ENCODE results near the gene BICD2. TPM values are rescaled to one million over a fixed set of nuclear protein-coding genes. Genes with fewer than 3 reads are reported as not detected.

Gene BICD2
- total and polyA plus RNA-seq, 4 donors, result 2.5 to 16.0 (median 11.2) TPM

DNA sequence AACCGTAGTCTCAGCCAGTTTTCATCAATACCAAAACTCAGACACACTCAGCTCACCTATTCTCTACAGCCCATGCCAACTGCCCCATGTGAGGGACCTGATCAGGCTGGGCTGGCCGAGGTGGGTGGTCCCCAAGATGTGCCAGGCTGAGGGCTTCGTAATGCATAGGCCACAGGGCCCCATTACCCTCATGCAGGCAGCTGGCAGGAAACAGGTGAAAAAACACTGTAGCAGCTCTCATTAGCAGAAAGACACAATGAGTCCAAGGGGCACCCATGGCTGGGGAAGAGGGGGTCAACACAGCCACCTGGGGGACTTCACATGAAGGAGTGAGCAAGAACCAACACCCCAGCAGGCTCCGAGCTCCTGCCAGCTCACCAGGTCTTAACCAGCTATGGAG, 102.9 kb downstream of the BICD2 start:
- Histone ChIP-seq H3K27me3 (ENCODE audit: control insufficient read depth in 4 of 4, insufficient read depth in 4 of 4, low read length in 3 of 4) (no peaks in the 10 kb centered on the region), H3K9me3 (ENCODE audit: control insufficient read depth in 4 of 4, low read length in 3 of 4) (no peaks in the 10 kb centered on the region), H3K9ac (ENCODE audit: low read depth in 1 of 2, low read length in 2 of 2) (no peak overlapping the region), H3K27ac (ENCODE audit: low read depth in 1 of 2, low read length in 2 of 2) (no peak overlapping the region), H3K4me1 (ENCODE audit: control insufficient read depth in 4 of 4, insufficient read depth in 4 of 4, low read length in 3 of 4) (peaks cover 6 to 13% (median 12%) of the 10 kb centered on the region in 4 donors), H3K4me3 (ENCODE audit: low read depth in 1 of 3, low read length in 3 of 3) (no peak overlapping the region), H3K36me3 (ENCODE audit: control insufficient read depth in 4 of 4, insufficient read depth in 3 of 4, low read depth in 1 of 4, low read length in 3 of 4) (peaks cover 0 to 5% (median 3%) of the 10 kb centered on the region in 4 donors)
- DNase-seq (ENCODE audit: low spot score), result no peak
- WGBS, result 97% methylated on average over 4 of the region's 4 CpGs
- no peak for TF ChIP-seq JUND (IDR thresholded peaks at IDR 0.05)
- TF ChIP-seq, protein P1, sequence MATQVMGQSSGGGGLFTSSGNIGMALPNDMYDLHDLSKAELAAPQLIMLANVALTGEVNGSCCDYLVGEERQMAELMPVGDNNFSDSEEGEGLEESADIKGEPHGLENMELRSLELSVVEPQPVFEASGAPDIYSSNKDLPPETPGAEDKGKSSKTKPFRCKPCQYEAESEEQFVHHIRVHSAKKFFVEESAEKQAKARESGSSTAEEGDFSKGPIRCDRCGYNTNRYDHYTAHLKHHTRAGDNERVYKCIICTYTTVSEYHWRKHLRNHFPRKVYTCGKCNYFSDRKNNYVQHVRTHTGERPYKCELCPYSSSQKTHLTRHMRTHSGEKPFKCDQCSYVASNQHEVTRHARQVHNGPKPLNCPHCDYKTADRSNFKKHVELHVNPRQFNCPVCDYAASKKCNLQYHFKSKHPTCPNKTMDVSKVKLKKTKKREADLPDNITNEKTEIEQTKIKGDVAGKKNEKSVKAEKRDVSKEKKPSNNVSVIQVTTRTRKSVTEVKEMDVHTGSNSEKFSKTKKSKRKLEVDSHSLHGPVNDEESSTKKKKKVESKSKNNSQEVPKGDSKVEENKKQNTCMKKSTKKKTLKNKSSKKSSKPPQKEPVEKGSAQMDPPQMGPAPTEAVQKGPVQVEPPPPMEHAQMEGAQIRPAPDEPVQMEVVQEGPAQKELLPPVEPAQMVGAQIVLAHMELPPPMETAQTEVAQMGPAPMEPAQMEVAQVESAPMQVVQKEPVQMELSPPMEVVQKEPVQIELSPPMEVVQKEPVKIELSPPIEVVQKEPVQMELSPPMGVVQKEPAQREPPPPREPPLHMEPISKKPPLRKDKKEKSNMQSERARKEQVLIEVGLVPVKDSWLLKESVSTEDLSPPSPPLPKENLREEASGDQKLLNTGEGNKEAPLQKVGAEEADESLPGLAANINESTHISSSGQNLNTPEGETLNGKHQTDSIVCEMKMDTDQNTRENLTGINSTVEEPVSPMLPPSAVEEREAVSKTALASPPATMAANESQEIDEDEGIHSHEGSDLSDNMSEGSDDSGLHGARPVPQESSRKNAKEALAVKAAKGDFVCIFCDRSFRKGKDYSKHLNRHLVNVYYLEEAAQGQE (IDR thresholded peaks at IDR 0.05), result no peak
- TF ChIP-seq HNF4G (IDR thresholded peaks at IDR 0.05), result no peak
- TF ChIP-seq TAF1 (conservative IDR thresholded peaks at IDR 0.05), result no peak
- no peak for TF ChIP-seq SP1 (IDR thresholded peaks at IDR 0.05)
- no peak for TF ChIP-seq YY1 (IDR thresholded peaks at IDR 0.05)
- no peak for TF ChIP-seq NR2F2 (IDR thresholded peaks at IDR 0.05)
- TF ChIP-seq, protein P2, sequence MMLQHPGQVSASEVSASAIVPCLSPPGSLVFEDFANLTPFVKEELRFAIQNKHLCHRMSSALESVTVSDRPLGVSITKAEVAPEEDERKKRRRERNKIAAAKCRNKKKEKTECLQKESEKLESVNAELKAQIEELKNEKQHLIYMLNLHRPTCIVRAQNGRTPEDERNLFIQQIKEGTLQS (IDR thresholded peaks at IDR 0.05), result no peak
- TF ChIP-seq RXRA (IDR thresholded peaks at IDR 0.05), result no peak
- TF ChIP-seq RAD21 (IDR thresholded peaks at IDR 0.05), result no peak
- TF ChIP-seq HNF4A (conservative IDR thresholded peaks at IDR 0.05), result no peak
- TF ChIP-seq EGR1 (IDR thresholded peaks at IDR 0.05; ENCODE audit: low read depth in 2 of 2), result no peak
- TF ChIP-seq FOXA2 (IDR thresholded peaks at IDR 0.05), result no peak
- TF ChIP-seq, protein P3, sequence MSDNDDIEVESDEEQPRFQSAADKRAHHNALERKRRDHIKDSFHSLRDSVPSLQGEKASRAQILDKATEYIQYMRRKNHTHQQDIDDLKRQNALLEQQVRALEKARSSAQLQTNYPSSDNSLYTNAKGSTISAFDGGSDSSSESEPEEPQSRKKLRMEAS (IDR thresholded peaks at IDR 0.05), result no peak
- TF ChIP-seq GABPA (IDR thresholded peaks at IDR 0.05 in 1 of 2, conservative IDR thresholded peaks at IDR 0.05 in 1 of 2), result no peak
- TF ChIP-seq, protein P4, sequence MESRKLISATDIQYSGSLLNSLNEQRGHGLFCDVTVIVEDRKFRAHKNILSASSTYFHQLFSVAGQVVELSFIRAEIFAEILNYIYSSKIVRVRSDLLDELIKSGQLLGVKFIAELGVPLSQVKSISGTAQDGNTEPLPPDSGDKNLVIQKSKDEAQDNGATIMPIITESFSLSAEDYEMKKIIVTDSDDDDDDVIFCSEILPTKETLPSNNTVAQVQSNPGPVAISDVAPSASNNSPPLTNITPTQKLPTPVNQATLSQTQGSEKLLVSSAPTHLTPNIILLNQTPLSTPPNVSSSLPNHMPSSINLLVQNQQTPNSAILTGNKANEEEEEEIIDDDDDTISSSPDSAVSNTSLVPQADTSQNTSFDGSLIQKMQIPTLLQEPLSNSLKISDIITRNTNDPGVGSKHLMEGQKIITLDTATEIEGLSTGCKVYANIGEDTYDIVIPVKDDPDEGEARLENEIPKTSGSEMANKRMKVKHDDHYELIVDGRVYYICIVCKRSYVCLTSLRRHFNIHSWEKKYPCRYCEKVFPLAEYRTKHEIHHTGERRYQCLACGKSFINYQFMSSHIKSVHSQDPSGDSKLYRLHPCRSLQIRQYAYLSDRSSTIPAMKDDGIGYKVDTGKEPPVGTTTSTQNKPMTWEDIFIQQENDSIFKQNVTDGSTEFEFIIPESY (IDR thresholded peaks at IDR 0.05), result no peak
- TF ChIP-seq FOXA1 (IDR thresholded peaks at IDR 0.05), result no peak
- TF ChIP-seq, protein P5, sequence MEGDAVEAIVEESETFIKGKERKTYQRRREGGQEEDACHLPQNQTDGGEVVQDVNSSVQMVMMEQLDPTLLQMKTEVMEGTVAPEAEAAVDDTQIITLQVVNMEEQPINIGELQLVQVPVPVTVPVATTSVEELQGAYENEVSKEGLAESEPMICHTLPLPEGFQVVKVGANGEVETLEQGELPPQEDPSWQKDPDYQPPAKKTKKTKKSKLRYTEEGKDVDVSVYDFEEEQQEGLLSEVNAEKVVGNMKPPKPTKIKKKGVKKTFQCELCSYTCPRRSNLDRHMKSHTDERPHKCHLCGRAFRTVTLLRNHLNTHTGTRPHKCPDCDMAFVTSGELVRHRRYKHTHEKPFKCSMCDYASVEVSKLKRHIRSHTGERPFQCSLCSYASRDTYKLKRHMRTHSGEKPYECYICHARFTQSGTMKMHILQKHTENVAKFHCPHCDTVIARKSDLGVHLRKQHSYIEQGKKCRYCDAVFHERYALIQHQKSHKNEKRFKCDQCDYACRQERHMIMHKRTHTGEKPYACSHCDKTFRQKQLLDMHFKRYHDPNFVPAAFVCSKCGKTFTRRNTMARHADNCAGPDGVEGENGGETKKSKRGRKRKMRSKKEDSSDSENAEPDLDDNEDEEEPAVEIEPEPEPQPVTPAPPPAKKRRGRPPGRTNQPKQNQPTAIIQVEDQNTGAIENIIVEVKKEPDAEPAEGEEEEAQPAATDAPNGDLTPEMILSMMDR (IDR thresholded peaks at IDR 0.05; ENCODE audit: low read depth, low read length, missing input control), result no peak

Other genes starting within 250 kb of the BICD2 start
- gene ECM2, start 228.8 kb downstream of the BICD2 start, total RNA-seq, result 10 to 100 TPM; 16.5 to 42.0 TPM
- 10 to 100 TPM; 11.6 to 14.1 TPM for gene ECM2, start 228.8 kb downstream of the BICD2 start, polyA plus RNA-seq
- 1 to 10 TPM; 2.9 to 5.9 TPM for gene IPPK, start 94.7 kb downstream of the BICD2 start, total RNA-seq
- 1 to 10 TPM; 2.1 to 4.2 TPM for gene IPPK, start 94.7 kb downstream of the BICD2 start, polyA plus RNA-seq
- gene ZNF484, start 113.2 kb upstream of the BICD2 start, total RNA-seq, result 1 to 10 TPM; 6.3 to 7.2 TPM
- gene ZNF484, start 113.2 kb upstream of the BICD2 start, polyA plus RNA-seq, result 1 to 10 TPM in 1 of 2 donors, under 1 TPM in 1; 0.83 to 1.1 TPM
- 1 to 10 TPM; 5.5 to 6.2 TPM for gene FGD3, start 182.7 kb upstream of the BICD2 start, total RNA-seq
- 1 to 10 TPM; 1.6 to 1.7 TPM for gene FGD3, start 182.7 kb upstream of the BICD2 start, polyA plus RNA-seq